ENCODE measurements around the gene ZFX. TPM values are rescaled to one million over a fixed set of nuclear protein-coding genes. Genes with fewer than 3 reads are reported as not detected.

The ZFX gene
- total RNA-seq, 1 donor from 2014 or later, result 59.1 TPM

DNA sequence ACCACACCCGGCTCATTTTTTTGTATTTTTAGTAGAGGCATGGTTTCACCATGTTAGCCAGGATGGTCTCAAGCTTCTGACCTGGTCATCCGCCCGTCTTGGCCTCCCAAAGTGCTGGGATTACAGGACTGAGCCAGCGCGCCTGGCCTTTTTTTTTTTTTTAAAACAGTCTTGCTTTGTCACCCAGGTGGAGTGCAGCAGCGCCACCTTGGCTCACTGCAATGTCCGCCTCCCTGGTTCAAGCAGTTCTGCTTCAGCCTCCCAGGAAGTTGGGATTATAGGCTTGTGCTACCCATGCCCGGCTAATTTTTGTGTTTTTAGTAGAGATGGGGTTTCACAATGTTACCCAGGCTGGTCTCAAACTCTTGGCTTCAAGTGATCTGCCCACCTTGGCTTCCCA, 28.9 kb downstream of the ZFX start:
- Histone ChIP-seq H3K4me3 (no peak overlapping the region), H3K9ac (no peak overlapping the region), H3K4me2 (no peak overlapping the region), H3F3A (ENCODE audit: low read depth) (peaks cover 3% of the 10 kb centered on the region), H3K79me2 (ENCODE audit: low read depth) (peaks cover 99% of the 10 kb centered on the region), H3K27ac (no peak overlapping the region), H3K9me3 (ENCODE audit: low read depth) (no peaks in the 10 kb centered on the region), H3K27me3 (no peaks in the 10 kb centered on the region), H2AFZ (replicated peaks) (no peak overlapping the region), H3K4me1 (no peaks in the 10 kb centered on the region), H4K20me1 (ENCODE audit: low read depth) (peaks cover 21% of the 10 kb centered on the region), H3K36me3 (peaks cover 33% of the 10 kb centered on the region)
- no peaks in the 10 kb centered on the region for H3K4me1 Mint-ChIP-seq
- peaks cover 35% of the 10 kb centered on the region for H3K36me3 Mint-ChIP-seq
- H3K9me3 Mint-ChIP-seq, result no peaks in the 10 kb centered on the region
- no peak overlapping the region for H3K27ac Mint-ChIP-seq
- peaks cover 2% of the 10 kb centered on the region for H3K27me3 Mint-ChIP-seq (ENCODE audit: insufficient read depth, low read depth)
- no peak overlapping the region for H3K4me3 Mint-ChIP-seq
- TF ChIP-seq EZH2 (IDR thresholded peaks at IDR 0.05), result no peak
- TF ChIP-seq EZH2phosphoT487 (IDR thresholded peaks at IDR 0.05), result no peak
- TF ChIP-seq, protein P1, sequence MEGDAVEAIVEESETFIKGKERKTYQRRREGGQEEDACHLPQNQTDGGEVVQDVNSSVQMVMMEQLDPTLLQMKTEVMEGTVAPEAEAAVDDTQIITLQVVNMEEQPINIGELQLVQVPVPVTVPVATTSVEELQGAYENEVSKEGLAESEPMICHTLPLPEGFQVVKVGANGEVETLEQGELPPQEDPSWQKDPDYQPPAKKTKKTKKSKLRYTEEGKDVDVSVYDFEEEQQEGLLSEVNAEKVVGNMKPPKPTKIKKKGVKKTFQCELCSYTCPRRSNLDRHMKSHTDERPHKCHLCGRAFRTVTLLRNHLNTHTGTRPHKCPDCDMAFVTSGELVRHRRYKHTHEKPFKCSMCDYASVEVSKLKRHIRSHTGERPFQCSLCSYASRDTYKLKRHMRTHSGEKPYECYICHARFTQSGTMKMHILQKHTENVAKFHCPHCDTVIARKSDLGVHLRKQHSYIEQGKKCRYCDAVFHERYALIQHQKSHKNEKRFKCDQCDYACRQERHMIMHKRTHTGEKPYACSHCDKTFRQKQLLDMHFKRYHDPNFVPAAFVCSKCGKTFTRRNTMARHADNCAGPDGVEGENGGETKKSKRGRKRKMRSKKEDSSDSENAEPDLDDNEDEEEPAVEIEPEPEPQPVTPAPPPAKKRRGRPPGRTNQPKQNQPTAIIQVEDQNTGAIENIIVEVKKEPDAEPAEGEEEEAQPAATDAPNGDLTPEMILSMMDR (IDR thresholded peaks at IDR 0.05), result no peak
- no peak for DNase-seq (ENCODE audit: low spot score)

DNA sequence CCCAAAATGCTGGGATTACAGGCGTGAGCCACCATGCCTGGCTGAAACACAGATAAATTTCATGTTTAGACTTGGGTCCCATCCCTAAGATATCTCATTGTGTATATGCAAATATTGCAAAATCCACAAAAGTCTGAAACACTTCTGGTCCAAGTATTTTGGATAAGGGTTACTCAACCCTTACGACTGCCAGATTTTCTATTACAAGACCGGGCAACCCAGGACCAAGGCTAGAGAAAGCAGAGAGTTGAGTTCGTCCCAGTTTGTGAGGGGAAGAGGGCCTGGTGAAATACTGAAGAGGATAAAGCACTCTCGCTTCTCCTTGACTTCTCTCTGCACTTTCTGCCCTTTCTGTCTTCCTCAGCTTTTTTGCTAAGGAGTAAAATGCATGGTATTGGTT, 34.5 kb downstream of the ZFX start:
- peaks cover 28% of the 10 kb centered on the region for H4K20me1 ChIP-seq (ENCODE audit: low read depth)

DNA sequence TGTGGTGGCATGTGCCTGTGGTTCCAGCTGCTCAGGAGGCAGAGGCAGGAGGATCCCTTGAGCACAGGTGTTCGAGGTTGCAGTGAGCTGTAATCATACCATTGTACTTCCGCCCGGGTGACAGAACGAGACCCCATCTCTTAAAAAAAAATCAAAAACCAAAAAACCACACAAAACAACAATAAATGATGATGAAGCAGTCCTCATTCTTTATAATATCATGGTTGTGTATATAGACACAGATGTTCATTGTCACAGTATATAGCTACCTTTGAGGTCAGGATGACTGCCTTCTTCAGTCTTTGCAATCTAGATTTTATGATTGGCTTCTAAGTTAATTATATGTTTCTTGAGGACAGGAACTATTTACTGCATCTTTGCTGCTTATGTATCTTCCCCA, 37.0 kb downstream of the ZFX start:
- no peak overlapping the region for H3K9ac ChIP-seq
- Mint-ChIP-seq H3K4me1 (no peaks in the 10 kb centered on the region), H3K36me3 (peaks cover 40% of the 10 kb centered on the region), H3K27me3 (ENCODE audit: insufficient read depth, low read depth) (no peaks in the 10 kb centered on the region), H3K9me3 (no peaks in the 10 kb centered on the region), H3K27ac (no peak overlapping the region), H3K4me3 (no peak overlapping the region)
- H2AFZ ChIP-seq (replicated peaks), result no peak overlapping the region
- no peaks in the 10 kb centered on the region for H3K9me3 ChIP-seq (ENCODE audit: low read depth)
- peaks cover 98% of the 10 kb centered on the region for H3K79me2 ChIP-seq (ENCODE audit: low read depth)
- H4K20me1 ChIP-seq (ENCODE audit: low read depth), result peaks cover 38% of the 10 kb centered on the region
- H3K27ac ChIP-seq, result no peak overlapping the region
- peaks cover 11% of the 10 kb centered on the region for H3F3A ChIP-seq (ENCODE audit: low read depth)
- DNase-seq (ENCODE audit: low spot score), result no peak
- TF ChIP-seq EZH2phosphoT487 (IDR thresholded peaks at IDR 0.05) (no peak), EZH2 (IDR thresholded peaks at IDR 0.05) (no peak)
- TF ChIP-seq, protein P1 (IDR thresholded peaks at IDR 0.05), result no peak
- H3K36me3 ChIP-seq, result peaks cover 6% of the 10 kb centered on the region
- H3K4me2 ChIP-seq, result no peak overlapping the region
- no peak overlapping the region for H3K4me3 ChIP-seq
- H3K4me1 ChIP-seq, result no peaks in the 10 kb centered on the region
- H3K27me3 ChIP-seq, result no peaks in the 10 kb centered on the region

More for the DNA sequence above, 34.5 kb downstream of the ZFX start:
- Histone ChIP-seq H3K4me3 (no peak overlapping the region), H2AFZ (replicated peaks) (no peak overlapping the region), H3K27ac (peak overlapping the region; percentile 8), H3K4me2 (no peak overlapping the region), H3K79me2 (ENCODE audit: low read depth) (peaks cover 98% of the 10 kb centered on the region), H3K36me3 (peaks cover 18% of the 10 kb centered on the region), H3K27me3 (no peaks in the 10 kb centered on the region), H3K9ac (no peak overlapping the region), H3F3A (ENCODE audit: low read depth) (peaks cover 3% of the 10 kb centered on the region), H3K9me3 (ENCODE audit: low read depth) (no peaks in the 10 kb centered on the region), H3K4me1 (no peaks in the 10 kb centered on the region)
- H3K4me3 Mint-ChIP-seq, result no peak overlapping the region
- H3K36me3 Mint-ChIP-seq, result peaks cover 38% of the 10 kb centered on the region
- no peaks in the 10 kb centered on the region for H3K4me1 Mint-ChIP-seq
- no peak for DNase-seq (ENCODE audit: low spot score)
- no peak for TF ChIP-seq EZH2phosphoT487 (IDR thresholded peaks at IDR 0.05)
- no peak overlapping the region for H3K27ac Mint-ChIP-seq
- no peaks in the 10 kb centered on the region for H3K9me3 Mint-ChIP-seq
- H3K27me3 Mint-ChIP-seq (ENCODE audit: insufficient read depth, low read depth), result no peaks in the 10 kb centered on the region

DNA sequence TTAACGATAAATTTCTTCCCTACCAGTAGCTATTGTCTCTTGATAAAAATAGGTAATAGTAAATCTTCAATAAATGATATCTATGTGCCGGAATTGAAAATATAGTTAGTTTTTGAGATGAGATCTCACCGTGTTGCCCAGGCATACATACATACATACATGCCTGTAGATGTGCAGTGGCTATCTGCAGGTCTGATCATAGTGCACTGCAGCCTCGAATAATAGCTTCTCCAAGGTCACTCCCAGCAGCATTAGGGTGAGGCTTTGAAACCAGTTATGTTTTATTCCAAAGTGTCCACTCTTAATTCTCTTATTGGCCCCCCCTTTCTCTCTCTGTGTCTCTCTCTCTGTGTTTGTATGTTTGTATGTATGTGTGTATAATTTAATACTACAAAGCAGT, 37.5 kb downstream of the ZFX start:
- Histone ChIP-seq H3K4me2 (no peak overlapping the region), H3K27me3 (no peaks in the 10 kb centered on the region), H3K9ac (no peak overlapping the region), H3K9me3 (ENCODE audit: low read depth) (no peaks in the 10 kb centered on the region), H3F3A (ENCODE audit: low read depth) (peaks cover 8% of the 10 kb centered on the region), H3K36me3 (peaks cover under 1% of the 10 kb centered on the region), H3K4me1 (no peaks in the 10 kb centered on the region), H3K27ac (no peak overlapping the region), H4K20me1 (ENCODE audit: low read depth) (peaks cover 38% of the 10 kb centered on the region), H3K4me3 (no peak overlapping the region), H3K79me2 (ENCODE audit: low read depth) (peaks cover 98% of the 10 kb centered on the region), H2AFZ (replicated peaks) (no peak overlapping the region)
- no peak overlapping the region for H3K4me3 Mint-ChIP-seq
- no peaks in the 10 kb centered on the region for H3K4me1 Mint-ChIP-seq
- no peak overlapping the region for H3K27ac Mint-ChIP-seq
- no peaks in the 10 kb centered on the region for H3K27me3 Mint-ChIP-seq (ENCODE audit: insufficient read depth, low read depth)
- no peak for TF ChIP-seq EZH2 (IDR thresholded peaks at IDR 0.05)
- TF ChIP-seq, protein P1 (IDR thresholded peaks at IDR 0.05), result no peak
- no peak for TF ChIP-seq EZH2phosphoT487 (IDR thresholded peaks at IDR 0.05)
- peaks cover 42% of the 10 kb centered on the region for H3K36me3 Mint-ChIP-seq
- no peak for DNase-seq (ENCODE audit: low spot score)
- H3K9me3 Mint-ChIP-seq, result no peaks in the 10 kb centered on the region

Data from neural progenitor cell (in vitro differentiated cells).